Trophoblast cell (in vitro differentiated cells and primary cell): ENCODE data around the gene GOLGA5.

Experiments used
- DNase-seq, 2 donors: peaks; one replicate each; pipeline ENCODE4 v3.0.0-alpha.2; 2016
- H2AFZ ChIP-seq: 2 replicates; pipeline ENCODE4 v1.6.1; 2013; ENCODE audit warnings: low read length, moderate library complexity, mild to moderate bottlenecking; ENCODE audit not compliant: insufficient read depth, poor library complexity
- H2AK5ac ChIP-seq: 2 replicates; pipeline ENCODE4 v1.6.1; 2013; ENCODE audit warnings: mild to moderate bottlenecking, low read length
- H2BK120ac ChIP-seq: 2 replicates; pipeline ENCODE4 v1.6.1; 2013; ENCODE audit warnings: low read length, mild to moderate bottlenecking, moderate library complexity; ENCODE audit not compliant: insufficient read depth, poor library complexity
- H2BK12ac ChIP-seq: 2 replicates; pipeline ENCODE4 v1.6.1; 2013; ENCODE audit warnings: mild to moderate bottlenecking, low read length, moderate library complexity
- H2BK5ac ChIP-seq: 2 replicates; pipeline ENCODE4 v1.6.1; 2013; ENCODE audit warnings: low read length, low read depth, moderate library complexity, mild to moderate bottlenecking; ENCODE audit not compliant: poor library complexity
- H3K14ac ChIP-seq: 2 replicates; pipeline ENCODE4 v1.6.1; 2013; ENCODE audit warnings: mild to moderate bottlenecking, low read length
- H3K18ac ChIP-seq: 2 replicates; pipeline ENCODE4 v1.6.1; 2013; ENCODE audit warnings: mild to moderate bottlenecking, low read length
- H3K23ac ChIP-seq: 2 replicates; pipeline ENCODE4 v1.6.1; 2013; ENCODE audit warnings: low read length
- H3K27ac ChIP-seq: 2 replicates; pipeline ENCODE4 v1.5.1; 2013; ENCODE audit warnings: low read depth, mild to moderate bottlenecking, inconsistent platforms, low read length, moderate library complexity
- H3K27me3 ChIP-seq: 2 replicates; pipeline ENCODE4 v1.6.1; 2013; ENCODE audit warnings: inconsistent platforms, mild to moderate bottlenecking, low read length, moderate library complexity; ENCODE audit not compliant: insufficient read depth
- H3K36me3 ChIP-seq, 2 experiments: 1 replicate in 1 of 2; 2 replicates in 1 of 2; pipeline ENCODE4 v1.6.1; 2013; ENCODE audit warnings: low read length in 2 of 2, mild to moderate bottlenecking in 2 of 2, moderate library complexity in 1 of 2; ENCODE audit not compliant: insufficient read depth in 2 of 2, control insufficient read depth in 1 of 2
- H3K4ac ChIP-seq: 2 replicates; pipeline ENCODE4 v1.6.1; 2013; ENCODE audit warnings: low read depth, mild to moderate bottlenecking, low read length, moderate library complexity
- H3K4me1 ChIP-seq, 2 experiments: 1 replicate in 1 of 2; 2 replicates in 1 of 2; pipeline ENCODE4 v1.6.1; 2013; ENCODE audit warnings: low read length in 2 of 2, mild to moderate bottlenecking in 2 of 2, moderate library complexity in 1 of 2; ENCODE audit not compliant: insufficient read depth in 2 of 2, control insufficient read depth in 1 of 2
- H3K4me2 ChIP-seq: 2 replicates; pipeline ENCODE4 v1.6.1; 2013; ENCODE audit warnings: inconsistent platforms, mild to moderate bottlenecking, low read length, moderate library complexity
- H3K4me3 ChIP-seq: 2 replicates; pipeline ENCODE4 v1.5.1; 2013; ENCODE audit warnings: mild to moderate bottlenecking, low read depth, low read length, inconsistent platforms
- H3K79me1 ChIP-seq: one replicate; pipeline ENCODE4 v1.6.1; 2013; ENCODE audit warnings: low read length
- H3K79me2 ChIP-seq: 2 replicates; pipeline ENCODE4 v1.6.1; 2013; ENCODE audit warnings: low read length, mild to moderate bottlenecking; ENCODE audit not compliant: control insufficient read depth, insufficient read depth, poor library complexity
- H3K9ac ChIP-seq: 2 replicates; pipeline ENCODE4 v1.6.1; 2013; ENCODE audit warnings: mild to moderate bottlenecking, low read length
- H3K9me3 ChIP-seq: 2 replicates; pipeline ENCODE4 v1.6.1; 2013; ENCODE audit warnings: low read depth, mild to moderate bottlenecking, control low read depth, inconsistent platforms, low read length; ENCODE audit not compliant: insufficient read depth
- H4K12ac ChIP-seq: 2 replicates; pipeline ENCODE4 v1.6.1; 2013; ENCODE audit warnings: low read depth, mild to moderate bottlenecking, low read length, moderate library complexity
- H4K8ac ChIP-seq: 2 replicates; pipeline ENCODE4 v1.6.1; 2013; ENCODE audit warnings: low read depth, mild to moderate bottlenecking, low read length, moderate library complexity
- H4K91ac ChIP-seq: one replicate; pipeline ENCODE4 v1.6.1; 2013; ENCODE audit warnings: low read depth, mild to moderate bottlenecking, low read length, moderate library complexity
- WGBS: extraction: QIAGEN DNeasy Blood & Tissue Kit; methylation state at CpG from one replicate; pipeline ENCODE4 v1.1.7; 2013; ENCODE audit warnings: missing lambda C conversion rate; ENCODE audit not compliant: insufficient read length, insufficient coverage; ENCODE audit errors: extremely low coverage; 5-methylcytosine and 5-hydroxymethylcytosine counted together

GOLGA5 gene

DNA sequence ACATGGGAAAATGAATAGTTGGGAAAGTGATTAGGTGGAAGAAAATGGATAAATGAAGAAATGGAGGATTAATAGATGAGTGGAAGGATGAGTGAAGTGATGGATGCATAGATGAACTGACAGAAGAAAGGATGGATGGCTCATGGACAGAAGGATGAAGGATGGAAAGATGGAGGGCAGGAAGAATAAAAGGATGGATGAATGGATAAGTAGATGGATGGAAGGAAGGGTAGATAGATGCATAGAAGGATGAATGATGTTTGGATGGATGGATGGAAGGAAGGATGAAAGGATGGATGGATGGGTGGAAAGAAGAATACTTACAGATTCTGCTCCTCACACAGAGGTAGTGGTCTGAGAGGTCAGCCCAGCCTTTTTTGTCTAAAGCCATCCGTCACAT lies 93.1 kb downstream of the GOLGA5 start:
- H3K4ac ChIP-seq: no peak overlapping the region
- no peak overlapping the region for H3K18ac ChIP-seq
- H3K27me3 ChIP-seq: peaks cover 2% of the 10 kb centered on the region
- no peak overlapping the region for H3K4me2 ChIP-seq
- no peaks in the 10 kb centered on the region for H3K79me1 ChIP-seq
- H4K8ac ChIP-seq: no peak overlapping the region
- H3K27ac ChIP-seq: no peak overlapping the region
- H2BK12ac ChIP-seq: no peak overlapping the region
- no peak overlapping the region for H2BK5ac ChIP-seq
- no peak for DNase-seq
- WGBS: no CpG with 5 or more reads among the region's 1 CpG
- H3K36me3 ChIP-seq: no peaks in the 10 kb centered on the region
- no peak overlapping the region for H4K91ac ChIP-seq
- no peak overlapping the region for H3K4me3 ChIP-seq
- H2AFZ ChIP-seq: no peak overlapping the region
- no peak overlapping the region for H3K9ac ChIP-seq
- peaks cover 12% of the 10 kb centered on the region for H3K9me3 ChIP-seq
- H4K12ac ChIP-seq: no peak overlapping the region
- no peak overlapping the region for H3K14ac ChIP-seq
- no peaks in the 10 kb centered on the region for H3K79me2 ChIP-seq
- H2AK5ac ChIP-seq: no peak overlapping the region
- no peak overlapping the region for H2BK120ac ChIP-seq
- H3K4me1 ChIP-seq: no peaks in the 10 kb centered on the region
- H3K23ac ChIP-seq: no peak overlapping the region

- Histone ChIP-seq H4K91ac (no peak overlapping the region), H3K4ac (no peak overlapping the region), H2BK5ac (no peak overlapping the region), H3K14ac (no peak overlapping the region), H3K79me2 (no peaks in the 10 kb centered on the region), H3K27ac (no peak overlapping the region), H3K4me2 (no peak overlapping the region), H3K79me1 (no peaks in the 10 kb centered on the region), H2BK12ac (no peak overlapping the region), H2AK5ac (no peak overlapping the region), H3K4me3 (no peak overlapping the region), H3K27me3 (peaks cover 2% of the 10 kb centered on the region), H2BK120ac (no peak overlapping the region), H3K23ac (no peak overlapping the region), H4K8ac (no peak overlapping the region), H4K12ac (no peak overlapping the region), H2AFZ (no peak overlapping the region), H3K9ac (no peak overlapping the region), H3K4me1 (no peaks in the 10 kb centered on the region), H3K18ac (no peak overlapping the region), H3K9me3 (peaks cover 15% of the 10 kb centered on the region), H3K36me3 (no peaks in the 10 kb centered on the region)
- no peak for DNase-seq
Observed at GRCh38 chr14:92888896-92889295, 94.8 kb downstream of the GOLGA5 start.
